CD14-positive monocyte (primary cell): ENCODE measurements around the gene OSBP2. TPM values are rescaled to one million over a fixed set of nuclear protein-coding genes. Genes with fewer than 3 reads are reported as not detected.

Source experiments
- DNase-seq, 3 donors: peaks; one replicate each; pipeline ENCODE4 v3.0.0-alpha.2; 2011 to 2022
- H2AFZ ChIP-seq: 2 replicates; pipeline ENCODE4 v1.6.0; 2012; ENCODE audit warnings: mild to moderate bottlenecking, low read depth, low read length, inconsistent platforms; ENCODE audit not compliant: insufficient read depth, poor library complexity, severe bottlenecking
- H3K27ac ChIP-seq, 2 donors: 1 replicate in 1 of 2; 2 replicates in 1 of 2; pipeline ENCODE4 v1.5.1; 2012 to 2013; ENCODE audit warnings: low read length in 2 of 2, control low read depth in 1 of 2, inconsistent platforms in 1 of 2, low read depth in 1 of 2, mild to moderate bottlenecking in 1 of 2
- H3K27me3 ChIP-seq, 2 donors: one replicate each; pipeline versions ENCODE4 v1.6.0 to v1.6.1; 2011 to 2013; ENCODE audit warnings: low read length in 2 of 2; ENCODE audit not compliant: control insufficient read depth in 2 of 2, insufficient read depth in 2 of 2
- H3K36me3 ChIP-seq, 2 donors: replicated peaks in 1 of 2; 1 replicate in 1 of 2; 2 replicates in 1 of 2; pipeline versions ENCODE4 v1.5.1 to v1.6.1; 2012 to 2013; ENCODE audit warnings: low read length in 2 of 2, control low read depth in 1 of 2, inconsistent platforms in 1 of 2, mild to moderate bottlenecking in 1 of 2; ENCODE audit not compliant: insufficient read depth in 2 of 2, control insufficient read depth in 1 of 2
- H3K4me1 ChIP-seq, 2 donors: 1 replicate in 1 of 2; 2 replicates in 1 of 2; pipeline versions ENCODE4 v1.5.1 to v1.6.1; 2012 to 2013; ENCODE audit warnings: low read length in 2 of 2, control low read depth in 1 of 2, inconsistent platforms in 1 of 2, mild to moderate bottlenecking in 1 of 2, moderate library complexity in 1 of 2; ENCODE audit not compliant: insufficient read depth in 2 of 2, control insufficient read depth in 1 of 2
- H3K4me2 ChIP-seq: replicated peaks from 2 replicates; pipeline ENCODE3; 2012; ENCODE audit warnings: low read length, moderate library complexity, mild to moderate bottlenecking; ENCODE audit not compliant: poor library complexity, severe bottlenecking; ENCODE audit errors: extremely low read depth
- H3K4me3 ChIP-seq, 3 experiments: fragments of 200-600 bp in 1 of 3; sonication (generic) in 1 of 3; replicated peaks in 1 of 3; 1 replicate in 2 of 3; 2 replicates in 1 of 3; pipeline ENCODE4 v1.5.1; 2011 to 2013; ENCODE audit warnings: low read length in 3 of 3, mild to moderate bottlenecking in 3 of 3, control low read depth in 2 of 3, low read depth in 2 of 3, inconsistent platforms in 1 of 3, moderate library complexity in 1 of 3
- H3K79me2 ChIP-seq: 2 replicates; pipeline ENCODE4 v1.6.0; 2012; ENCODE audit warnings: mild to moderate bottlenecking, control low read depth, inconsistent platforms, low read length, moderate library complexity; ENCODE audit not compliant: insufficient read depth
- H3K9ac ChIP-seq: 2 replicates; pipeline ENCODE4 v1.6.0; 2017; ENCODE audit warnings: low read length, mild to moderate bottlenecking; ENCODE audit not compliant: insufficient read depth, poor library complexity, severe bottlenecking
- H3K9me3 ChIP-seq, 2 donors: replicated peaks in 1 of 2; 1 replicate in 1 of 2; 2 replicates in 1 of 2; pipeline versions ENCODE4 v1.5.1 to v1.6.1; 2012 to 2013; ENCODE audit warnings: low read length in 2 of 2, control low read depth in 1 of 2; ENCODE audit not compliant: control insufficient read depth in 1 of 2, insufficient read depth in 1 of 2
- H4K20me1 ChIP-seq: 2 replicates; pipeline ENCODE4 v1.6.0; 2012; ENCODE audit warnings: mild to moderate bottlenecking, low read length, control low read depth, moderate library complexity; ENCODE audit not compliant: insufficient read depth
- H3K27ac Mint-ChIP-seq, 7 donors: one replicate each; pipeline ENCODE4 v1.8.0; 2020; ENCODE audit warnings: mild to moderate bottlenecking in 7 of 7, mixed read lengths in 7 of 7, moderate library complexity in 6 of 7, inconsistent platforms in 2 of 7
- H3K27me3 Mint-ChIP-seq, 3 donors: one replicate each; pipeline ENCODE4 v1.8.0; 2021 to 2022; ENCODE audit warnings: low read depth in 3 of 3, mild to moderate bottlenecking in 3 of 3, mixed read lengths in 3 of 3, moderate library complexity in 3 of 3, inconsistent platforms in 1 of 3
- H3K36me3 Mint-ChIP-seq, 2 donors: one replicate each; pipeline ENCODE4 v1.8.0; 2020; ENCODE audit warnings: mixed read lengths in 2 of 2, inconsistent platforms in 1 of 2, mild to moderate bottlenecking in 1 of 2
- H3K4me1 Mint-ChIP-seq: one replicate; pipeline ENCODE4 v1.8.0; 2020; ENCODE audit warnings: mild to moderate bottlenecking, mixed read lengths
- H3K4me3 Mint-ChIP-seq, 2 donors: one replicate each; pipeline ENCODE4 v1.8.0; 2020; ENCODE audit warnings: mild to moderate bottlenecking in 2 of 2, mixed read lengths in 2 of 2, moderate library complexity in 1 of 2
- H3K9me3 Mint-ChIP-seq, 7 donors: one replicate each; pipeline ENCODE4 v1.8.0; 2020 to 2022; ENCODE audit warnings: mixed read lengths in 7 of 7, mild to moderate bottlenecking in 6 of 7, moderate library complexity in 6 of 7, inconsistent platforms in 2 of 7
- WGBS: methylation state at CpG from one replicate; pipeline ENCODE4 v1.1.5; 2013; ENCODE audit warnings: missing lambda C conversion rate; ENCODE audit not compliant: insufficient coverage; 5-methylcytosine and 5-hydroxymethylcytosine counted together
- intact Hi-C, 2 donors: fragments of 100-400 bp; cut with micrococcal nuclease; formaldehyde crosslinking; loops; one replicate each; pipeline versions ENCODE4 v1.15.0 to v1.15.1; 2023
- polyA plus RNA-seq, 3 donors: library from polyadenylated mRNA; depleted of rRNA in 1 of 3; unstranded in 2 of 3; stranded (reverse) in 1 of 3; fragments of 300-500 nt in 2 of 3; fragments of >200 nt in 1 of 3; fragmentation: Illumina TruSeq in 2 of 3; gene quantifications; 1 replicate in 2 of 3; 2 replicates in 1 of 3; pipeline ENCODE4 v1.2.3, GENCODE V29; 2012 to 2021
- TF ChIP-seq, protein P1 (sequence below): fragments of 200-600 bp; IDR thresholded peaks from one replicate; pipeline ENCODE4 v1.8.0; 2022; ENCODE audit warnings: antibody characterized with exemption, mild to moderate bottlenecking

OSBP2 gene
- polyA plus RNA-seq, 3 donors: 0.21 to 0.54 TPM; not detected in 1

DNA sequence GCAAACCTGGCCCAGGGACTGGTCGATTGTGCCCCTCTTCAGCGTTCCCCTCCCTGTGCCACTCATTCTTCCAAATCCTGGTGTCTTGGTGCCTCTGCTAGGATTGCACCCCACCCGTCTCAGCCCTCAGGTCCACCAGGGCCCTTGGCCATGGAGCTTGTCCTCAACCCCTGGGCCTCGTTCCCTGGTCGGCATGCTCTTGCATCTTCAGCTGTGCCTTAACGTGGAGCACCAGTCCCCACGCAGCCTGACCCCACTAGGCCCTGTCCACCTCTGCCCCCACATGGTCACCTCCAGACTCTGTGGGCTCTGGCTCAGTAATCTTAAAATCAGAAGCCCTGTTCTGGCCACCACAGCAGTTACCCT lies 61.1 kb downstream of the OSBP2 start:
- H3K9me3 Mint-ChIP-seq: peaks cover 0 to 6% (median 0%) of the 10 kb centered on the region in 7 donors
- Histone ChIP-seq H3K9me3 (no peaks in the 10 kb centered on the region), H4K20me1 (no peaks in the 10 kb centered on the region), H3K4me2 (no peak overlapping the region), H2AFZ (no peak overlapping the region), H3K79me2 (no peaks in the 10 kb centered on the region), H3K4me1 (no peaks in the 10 kb centered on the region), H3K36me3 (no peaks in the 10 kb centered on the region), H3K4me3 (no peak overlapping the region), H3K9ac (no peak overlapping the region), H3K27ac (no peak overlapping the region), H3K27me3 (no peaks in the 10 kb centered on the region)
- no peak overlapping the region for H3K4me3 Mint-ChIP-seq
- WGBS: 92% methylated on average over 7 of the region's 7 CpGs
- intact Hi-C loops: loop anchor here in 1 of 2 donors (2.0 to 10.0 kb wide), 2 partner anchors 121 to 191 kb away; partner anchors contain the start of gene SLC35E4
- H3K27ac Mint-ChIP-seq: no peak overlapping the region
- no peaks in the 10 kb centered on the region for H3K4me1 Mint-ChIP-seq
- TF ChIP-seq, protein P1, sequence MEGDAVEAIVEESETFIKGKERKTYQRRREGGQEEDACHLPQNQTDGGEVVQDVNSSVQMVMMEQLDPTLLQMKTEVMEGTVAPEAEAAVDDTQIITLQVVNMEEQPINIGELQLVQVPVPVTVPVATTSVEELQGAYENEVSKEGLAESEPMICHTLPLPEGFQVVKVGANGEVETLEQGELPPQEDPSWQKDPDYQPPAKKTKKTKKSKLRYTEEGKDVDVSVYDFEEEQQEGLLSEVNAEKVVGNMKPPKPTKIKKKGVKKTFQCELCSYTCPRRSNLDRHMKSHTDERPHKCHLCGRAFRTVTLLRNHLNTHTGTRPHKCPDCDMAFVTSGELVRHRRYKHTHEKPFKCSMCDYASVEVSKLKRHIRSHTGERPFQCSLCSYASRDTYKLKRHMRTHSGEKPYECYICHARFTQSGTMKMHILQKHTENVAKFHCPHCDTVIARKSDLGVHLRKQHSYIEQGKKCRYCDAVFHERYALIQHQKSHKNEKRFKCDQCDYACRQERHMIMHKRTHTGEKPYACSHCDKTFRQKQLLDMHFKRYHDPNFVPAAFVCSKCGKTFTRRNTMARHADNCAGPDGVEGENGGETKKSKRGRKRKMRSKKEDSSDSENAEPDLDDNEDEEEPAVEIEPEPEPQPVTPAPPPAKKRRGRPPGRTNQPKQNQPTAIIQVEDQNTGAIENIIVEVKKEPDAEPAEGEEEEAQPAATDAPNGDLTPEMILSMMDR: no peak
- no peak for DNase-seq
- no peaks in the 10 kb centered on the region for H3K36me3 Mint-ChIP-seq
- H3K27me3 Mint-ChIP-seq: peaks cover 5 to 12% (median 10%) of the 10 kb centered on the region in 3 donors

DNA sequence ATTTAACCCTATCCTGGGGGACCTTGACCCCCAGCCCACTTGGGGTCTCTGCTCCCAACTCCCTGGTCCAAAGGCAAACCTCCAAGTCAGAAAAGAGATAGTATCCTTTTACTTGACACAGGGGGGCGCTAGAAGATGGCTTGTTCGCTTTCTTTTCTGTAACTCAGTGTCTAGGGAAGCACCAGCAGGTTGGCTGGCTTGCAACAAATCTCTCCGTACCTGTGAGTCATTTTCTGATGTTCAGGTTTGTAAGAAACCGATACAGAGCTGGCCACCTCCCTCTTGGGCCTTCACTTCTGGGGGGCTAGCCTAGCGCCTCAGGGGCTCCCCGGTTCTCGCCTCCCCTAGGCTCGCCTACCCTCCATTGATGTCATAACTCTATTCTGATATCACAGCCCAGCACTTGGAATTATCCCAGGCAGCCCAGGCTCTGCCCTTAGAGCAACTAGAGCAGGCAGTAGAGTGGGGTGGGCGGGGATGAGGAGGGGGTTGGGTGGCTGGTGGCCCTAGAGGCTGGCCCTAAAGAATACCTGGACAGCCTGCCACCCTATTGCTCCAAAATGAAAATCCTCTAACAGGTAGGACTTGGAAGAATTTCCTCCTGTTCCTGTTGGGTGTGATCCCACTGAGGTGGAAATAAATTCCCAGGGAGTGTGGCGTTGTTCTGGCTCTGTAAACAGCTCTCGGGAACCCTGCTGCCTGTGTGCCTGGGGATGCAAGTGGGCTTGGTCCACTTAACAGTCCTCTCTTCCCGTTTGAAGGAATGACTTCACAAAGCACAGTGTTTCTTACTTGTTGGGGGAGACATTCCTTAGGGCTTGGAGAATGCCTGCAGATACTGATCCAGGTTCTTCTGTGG lies 69.4 kb downstream of the OSBP2 start:
- Histone ChIP-seq H3K36me3 (no peaks in the 10 kb centered on the region), H3K9ac (no peak overlapping the region), H3K4me2 (no peak overlapping the region), H3K4me3 (no peak overlapping the region), H2AFZ (no peak overlapping the region), H4K20me1 (no peaks in the 10 kb centered on the region), H3K27me3 (no peaks in the 10 kb centered on the region), H3K9me3 (no peaks in the 10 kb centered on the region), H3K4me1 (no peaks in the 10 kb centered on the region), H3K79me2 (no peaks in the 10 kb centered on the region), H3K27ac (no peak overlapping the region)
- Mint-ChIP-seq H3K27ac (no peak overlapping the region), H3K4me1 (no peaks in the 10 kb centered on the region), H3K27me3 (peaks cover 0 to 3% (median 2%) of the 10 kb centered on the region in 3 donors), H3K9me3 (peaks cover 0 to 2% (median 0%) of the 10 kb centered on the region in 7 donors), H3K4me3 (no peak overlapping the region), H3K36me3 (no peaks in the 10 kb centered on the region)
- peak; percentile 5 to 27 (median 10) for DNase-seq
- WGBS: 41% methylated on average over 7 of the region's 12 CpGs
- TF ChIP-seq, protein P1: peak; percentile 76
- intact Hi-C loops: loop anchor here in 1 of 2 donors (10.0 kb wide), 1 partner anchor 511 kb away; no protein-coding TSS in a partner anchor
